CD4-positive, alpha-beta T cell treated with Interleukin-17A for 4 hours (primary cell): ENCODE measurements around the gene PPM1L.

Source experiments
- DNase-seq: peaks from one replicate; pipeline ENCODE4 v3.0.0-alpha.2; 2020; ENCODE audit warnings: mixed read lengths

Gene PPM1L

GRCh38 chr3:160810362-160811236 is 54.6 kb downstream of the PPM1L start:
- DNase-seq: no peak

- DNase-seq: no peak
Measured at GRCh38 chr3:160811237-160811548, 55.2 kb downstream of the PPM1L start.

- no peak for DNase-seq
Measured at GRCh38 chr3:160812304-160812703, 56.3 kb downstream of the PPM1L start.

- DNase-seq: no peak
Measured at GRCh38 chr3:160815280-160815679, 59.2 kb downstream of the PPM1L start.

- no peak for DNase-seq
Measured at GRCh38 chr3:160820022-160820421, 64.0 kb downstream of the PPM1L start.

- DNase-seq: no peak
Measured at GRCh38 chr3:160820430-160820829, 64.4 kb downstream of the PPM1L start.

- no peak for DNase-seq
Measured at GRCh38 chr3:160822936-160823335, 66.9 kb downstream of the PPM1L start.

GRCh38 chr3:160825311-160825800 is 69.3 kb downstream of the PPM1L start:
- no peak for DNase-seq

- DNase-seq: no peak
Measured at GRCh38 chr3:160826408-160826807, 70.4 kb downstream of the PPM1L start.

- DNase-seq: no peak
Measured at GRCh38 chr3:160826991-160827390, 71.0 kb downstream of the PPM1L start.

- DNase-seq: no peak
Measured at GRCh38 chr3:160827516-160827915, 71.5 kb downstream of the PPM1L start.

GRCh38 chr3:160828880-160829279 is 72.8 kb downstream of the PPM1L start:
- no peak for DNase-seq

GRCh38 chr3:160829486-160830009 is 73.5 kb downstream of the PPM1L start:
- no peak for DNase-seq

GRCh38 chr3:160830796-160831195 is 74.8 kb downstream of the PPM1L start:
- no peak for DNase-seq

GRCh38 chr3:160831401-160831800 is 75.4 kb downstream of the PPM1L start:
- DNase-seq: no peak

- no peak for DNase-seq
Measured at GRCh38 chr3:160837394-160837980, 81.5 kb downstream of the PPM1L start.

- no peak for DNase-seq
Measured at GRCh38 chr3:160840590-160840989, 84.6 kb downstream of the PPM1L start.

- DNase-seq: no peak
Measured at GRCh38 chr3:160841455-160841854, 85.4 kb downstream of the PPM1L start.

- DNase-seq: no peak
Measured at GRCh38 chr3:160842021-160843005, 86.3 kb downstream of the PPM1L start.

- no peak for DNase-seq
Measured at GRCh38 chr3:160851629-160852210, 95.7 kb downstream of the PPM1L start.

GRCh38 chr3:160852856-160853255 is 96.8 kb downstream of the PPM1L start:
- DNase-seq: no peak

- no peak for DNase-seq
Measured at GRCh38 chr3:160856450-160856849, 100.4 kb downstream of the PPM1L start.
